ENCODE measurements around the gene CCDC146.

CCDC146 gene

GRCh38 chr7:77335581-77335980 lies 213.2 kb downstream of the CCDC146 start:
- no peak for TF ChIP-seq CTCF (IDR thresholded peaks at IDR 0.05; ENCODE audit: insufficient read depth, low read depth, low read length, missing control alignments)
- no peak overlapping the region for H3K4me3 ChIP-seq (ENCODE audit: low read length)
- DNase-seq (ENCODE audit: low read depth): no peak

DNA sequence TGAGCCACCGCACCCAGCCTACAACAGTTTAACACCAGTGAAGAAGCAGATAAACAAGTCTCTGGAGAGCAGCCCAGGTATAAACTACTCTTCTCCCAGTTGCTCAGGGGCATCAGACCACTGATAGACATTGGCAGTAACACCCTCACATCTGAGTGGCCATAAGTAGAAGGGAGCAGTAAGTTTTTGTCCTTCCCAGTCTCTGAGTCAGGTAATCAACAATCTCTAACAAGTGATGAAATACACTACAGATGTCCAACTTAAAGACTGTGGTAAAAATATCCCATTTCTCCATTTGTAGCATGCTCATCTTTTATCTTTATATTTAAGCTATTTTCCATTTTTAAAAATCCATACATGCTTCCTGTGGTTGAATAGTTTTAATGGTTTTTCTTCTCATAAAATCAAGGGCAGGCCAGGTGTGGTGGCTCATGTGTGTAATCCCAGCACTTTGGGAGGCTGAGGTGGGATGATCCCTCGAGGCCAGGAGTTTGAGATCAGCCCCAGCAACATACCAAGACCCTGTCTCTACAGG lies 215.1 kb downstream of the CCDC146 start:
- no peak overlapping the region for H3K4me3 ChIP-seq (ENCODE audit: low read length)
- DNase-seq (ENCODE audit: low read depth): no peak
- TF ChIP-seq CTCF (IDR thresholded peaks at IDR 0.05; ENCODE audit: insufficient read depth, low read depth, low read length, missing control alignments): no peak

DNA sequence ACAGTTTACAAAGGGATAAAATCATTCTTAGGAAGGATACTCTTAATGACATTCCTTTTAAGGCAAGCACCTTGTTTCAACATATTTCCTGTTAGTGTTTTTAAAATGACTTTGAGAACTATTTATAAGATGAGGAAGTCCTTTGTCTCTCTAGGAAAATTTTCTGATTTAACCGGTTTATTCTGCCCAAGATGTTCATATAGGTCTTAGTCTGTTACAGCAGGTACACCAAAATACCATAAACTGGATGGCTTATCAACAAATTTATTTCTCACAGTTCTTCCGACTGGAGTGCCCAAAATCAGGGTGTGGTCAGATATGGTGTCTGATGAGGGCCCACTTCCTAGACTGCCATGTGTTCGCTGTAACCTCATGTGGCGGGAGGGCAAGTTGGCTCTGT lies 215.8 kb downstream of the CCDC146 start:
- no peak overlapping the region for H3K4me3 ChIP-seq (ENCODE audit: low read length)
- DNase-seq (ENCODE audit: low read depth): no peak
- no peak for TF ChIP-seq CTCF (IDR thresholded peaks at IDR 0.05; ENCODE audit: insufficient read depth, low read depth, low read length, missing control alignments)

GRCh38 chr7:77338883-77339629 lies 216.6 kb downstream of the CCDC146 start:
- DNase-seq (ENCODE audit: low read depth): no peak
- H3K4me3 ChIP-seq (ENCODE audit: low read length): no peak overlapping the region
- TF ChIP-seq CTCF (IDR thresholded peaks at IDR 0.05; ENCODE audit: insufficient read depth, low read depth, low read length, missing control alignments): no peak

DNA sequence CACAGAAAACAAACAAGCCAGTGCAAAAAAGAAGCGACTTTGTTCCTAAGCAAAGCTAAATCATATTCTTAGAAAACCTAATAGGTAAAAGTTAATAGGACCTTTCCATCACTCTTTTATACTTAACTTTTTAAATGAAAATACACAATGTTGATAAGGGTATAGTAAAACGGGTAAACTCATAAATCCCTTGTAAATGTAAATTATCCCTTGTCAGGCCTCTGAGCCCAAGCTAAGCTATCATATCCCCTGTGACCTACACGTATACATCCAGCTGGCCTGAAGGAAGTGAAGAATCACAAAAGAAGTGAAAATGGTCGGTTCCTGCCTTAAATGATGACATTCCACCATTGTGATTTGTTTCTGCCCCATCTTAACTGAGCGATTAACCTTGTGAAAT lies 217.3 kb downstream of the CCDC146 start:
- H3K4me3 ChIP-seq (ENCODE audit: low read length): no peak overlapping the region
- DNase-seq (ENCODE audit: low read depth): no peak
- TF ChIP-seq CTCF (IDR thresholded peaks at IDR 0.05; ENCODE audit: insufficient read depth, low read depth, low read length, missing control alignments): no peak

Data from epithelial cell of esophagus (primary cell).